ENCODE data around the gene NUAK1. TPM values are rescaled to one million over a fixed set of nuclear protein-coding genes. Genes with fewer than 3 reads are reported as not detected.

The NUAK1 gene
- total RNA-seq, 4 donors from 2014 or later, result 18.9 to 34.5 (median 29.1) TPM

DNA sequence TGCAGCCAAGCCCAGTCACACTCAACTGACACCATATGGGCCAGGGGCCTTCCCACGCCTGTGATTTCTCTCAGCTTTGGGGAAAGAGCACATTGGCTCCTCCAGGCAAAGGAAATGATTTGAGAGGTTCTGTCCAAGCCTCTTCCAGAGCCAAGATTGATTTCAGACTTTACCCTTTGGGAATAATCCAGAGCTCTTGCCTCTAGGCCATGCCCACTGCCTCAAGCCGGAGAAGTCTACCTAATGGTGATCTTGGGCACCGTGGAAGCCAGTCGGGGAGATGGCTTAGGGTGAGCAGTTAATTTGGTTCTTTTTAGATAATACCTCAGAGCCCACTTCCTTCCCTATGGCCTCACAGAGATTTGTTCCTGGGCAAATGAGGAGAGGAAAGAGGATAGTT lies 45.0 kb upstream of the NUAK1 start:
- Histone ChIP-seq H3K36me3 (no peaks in the 10 kb centered on the region), H3K27me3 (no peaks in the 10 kb centered on the region), H3K27ac (no peak overlapping the region), H3K4me3 (no peak overlapping the region), H3K9me3 (no peaks in the 10 kb centered on the region), H3K4me1 (peaks cover under 1 to 7% of the 10 kb centered on the region in 2 donors)
- TF ChIP-seq, protein P1, sequence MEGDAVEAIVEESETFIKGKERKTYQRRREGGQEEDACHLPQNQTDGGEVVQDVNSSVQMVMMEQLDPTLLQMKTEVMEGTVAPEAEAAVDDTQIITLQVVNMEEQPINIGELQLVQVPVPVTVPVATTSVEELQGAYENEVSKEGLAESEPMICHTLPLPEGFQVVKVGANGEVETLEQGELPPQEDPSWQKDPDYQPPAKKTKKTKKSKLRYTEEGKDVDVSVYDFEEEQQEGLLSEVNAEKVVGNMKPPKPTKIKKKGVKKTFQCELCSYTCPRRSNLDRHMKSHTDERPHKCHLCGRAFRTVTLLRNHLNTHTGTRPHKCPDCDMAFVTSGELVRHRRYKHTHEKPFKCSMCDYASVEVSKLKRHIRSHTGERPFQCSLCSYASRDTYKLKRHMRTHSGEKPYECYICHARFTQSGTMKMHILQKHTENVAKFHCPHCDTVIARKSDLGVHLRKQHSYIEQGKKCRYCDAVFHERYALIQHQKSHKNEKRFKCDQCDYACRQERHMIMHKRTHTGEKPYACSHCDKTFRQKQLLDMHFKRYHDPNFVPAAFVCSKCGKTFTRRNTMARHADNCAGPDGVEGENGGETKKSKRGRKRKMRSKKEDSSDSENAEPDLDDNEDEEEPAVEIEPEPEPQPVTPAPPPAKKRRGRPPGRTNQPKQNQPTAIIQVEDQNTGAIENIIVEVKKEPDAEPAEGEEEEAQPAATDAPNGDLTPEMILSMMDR (IDR thresholded peaks at IDR 0.05 in 4 of 5, conservative IDR thresholded peaks at IDR 0.05 in 1 of 5), result no peak
- in situ Hi-C loops (cut with MboI; ENCODE audit: low sequenced_read_pairs in 4 of 4), result no loop called here
- intact Hi-C loops (cut with DNase I; ENCODE audit: low total_unique reads), result no loop called here
- ATAC-seq (no peak), DNase-seq (no peak)

GRCh38 chr12:106181401-106182114 lies 42.8 kb upstream of the NUAK1 start:
- Histone ChIP-seq H3K4me3 (no peak overlapping the region), H3K4me1 (peaks cover 4 to 12% of the 10 kb centered on the region in 2 donors), H3K27ac (no peak overlapping the region), H3K27me3 (no peaks in the 10 kb centered on the region), H3K36me3 (no peaks in the 10 kb centered on the region), H3K9me3 (no peaks in the 10 kb centered on the region)
- intact Hi-C loops (cut with DNase I; ENCODE audit: low total_unique reads) (no loop called here), in situ Hi-C loops (cut with MboI; ENCODE audit: low sequenced_read_pairs in 4 of 4) (no loop called here)
- DNase-seq, result no peak
- ATAC-seq, result no peak
- TF ChIP-seq, protein P1 (IDR thresholded peaks at IDR 0.05 in 4 of 5, conservative IDR thresholded peaks at IDR 0.05 in 1 of 5), result no peak
- no peak for TF ChIP-seq POLR2A (IDR thresholded peaks at IDR 0.05)

GRCh38 chr12:106179086-106179485 lies 40.3 kb upstream of the NUAK1 start:
- DNase-seq, result peak in 1 of 2 donors; percentile 42

DNA sequence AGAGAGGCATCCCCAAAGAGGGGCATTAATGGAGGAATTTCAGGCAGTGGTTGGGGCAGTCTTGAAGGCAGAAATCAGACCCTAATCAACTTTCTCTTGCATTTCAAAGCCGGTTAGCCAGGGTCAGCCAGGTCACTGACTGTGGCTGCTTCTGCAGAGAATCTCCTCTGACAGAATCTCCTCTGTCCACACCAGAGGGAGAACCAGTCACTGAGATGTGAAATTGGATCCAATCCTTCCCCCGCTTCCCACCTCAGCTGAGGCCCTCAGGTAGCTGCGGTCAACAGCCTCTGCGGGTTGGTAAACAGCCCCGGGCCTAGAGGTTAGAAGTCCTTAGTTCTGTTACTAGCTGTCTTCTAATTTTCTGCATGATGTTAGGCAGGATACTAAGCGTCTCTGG lies 39.8 kb upstream of the NUAK1 start:
- no peaks in the 10 kb centered on the region for H3K27me3 ChIP-seq
- no peaks in the 10 kb centered on the region for H3K9me3 ChIP-seq
- no peaks in the 10 kb centered on the region for H3K36me3 ChIP-seq
- ATAC-seq (no peak), DNase-seq (no peak)
- intact Hi-C loops (cut with DNase I; ENCODE audit: low total_unique reads) (no loop called here), in situ Hi-C loops (cut with MboI; ENCODE audit: low sequenced_read_pairs in 4 of 4) (no loop called here)
- TF ChIP-seq, protein P1 (IDR thresholded peaks at IDR 0.05 in 4 of 5, conservative IDR thresholded peaks at IDR 0.05 in 1 of 5), result no peak
- TF ChIP-seq POLR2A (IDR thresholded peaks at IDR 0.05), result no peak
- H3K27ac ChIP-seq, result peak overlapping the region; percentile 13 to 65 (median 53)
- no peak overlapping the region for H3K4me3 ChIP-seq
- H3K4me1 ChIP-seq, result peaks cover 4 to 12% of the 10 kb centered on the region in 2 donors

More at GRCh38 chr12:106179086-106179485, 40.3 kb upstream of the NUAK1 start:
- intact Hi-C loops (cut with DNase I; ENCODE audit: low total_unique reads) (no loop called here), in situ Hi-C loops (cut with MboI; ENCODE audit: low sequenced_read_pairs in 4 of 4) (no loop called here)
- Histone ChIP-seq H3K4me1 (peaks cover 4 to 12% of the 10 kb centered on the region in 2 donors), H3K27ac (peak overlapping the region; percentile 13 to 65 (median 53)), H3K4me3 (no peak overlapping the region), H3K36me3 (no peaks in the 10 kb centered on the region), H3K27me3 (no peaks in the 10 kb centered on the region), H3K9me3 (no peaks in the 10 kb centered on the region)
- TF ChIP-seq, protein P1 (IDR thresholded peaks at IDR 0.05 in 4 of 5, conservative IDR thresholded peaks at IDR 0.05 in 1 of 5), result no peak
- TF ChIP-seq POLR2A (IDR thresholded peaks at IDR 0.05), result no peak
- ATAC-seq, result peak; percentile 89 to 91
